Osteoblast (primary cell): Measurements from ENCODE around the gene LMTK2. TPM values are rescaled to one million over a fixed set of nuclear protein-coding genes. Genes with fewer than 3 reads are reported as not detected.

ENCODE experiments used
- DNase-seq: peaks from one replicate; pipeline ENCODE4 v3.0.0; 2011; ENCODE audit warnings: low spot score, mixed read lengths; ENCODE audit not compliant: insufficient read length; ENCODE audit errors: missing footprints
- H2AFZ ChIP-seq: 2 replicates; pipeline ENCODE4 v1.6.0; 2011; ENCODE audit warnings: mild to moderate bottlenecking, low read length
- H3K27ac ChIP-seq: 2 replicates; pipeline ENCODE4 v1.5.1; 2011; ENCODE audit warnings: mild to moderate bottlenecking, low read depth, low read length, moderate library complexity
- H3K27me3 ChIP-seq: 2 replicates; pipeline ENCODE4 v1.6.0; 2012; ENCODE audit warnings: mild to moderate bottlenecking, control low read depth, inconsistent platforms, low read length, moderate library complexity; ENCODE audit not compliant: insufficient read depth
- H3K36me3 ChIP-seq: 2 replicates; pipeline ENCODE4 v1.5.1; 2011; ENCODE audit warnings: mild to moderate bottlenecking, low read length, control low read depth, moderate library complexity; ENCODE audit not compliant: insufficient read depth
- H3K4me1 ChIP-seq: 2 replicates; pipeline ENCODE4 v1.5.1; 2011; ENCODE audit warnings: mild to moderate bottlenecking, low read length, control low read depth, moderate library complexity; ENCODE audit not compliant: insufficient read depth
- H3K4me2 ChIP-seq: 2 replicates; pipeline ENCODE4 v1.6.0; 2011; ENCODE audit warnings: mild to moderate bottlenecking, low read length; ENCODE audit not compliant: insufficient read depth
- H3K4me3 ChIP-seq: fragments of 200-600 bp; sonication (generic); 3 replicates; pipeline ENCODE4 v1.5.1; 2012; ENCODE audit warnings: mild to moderate bottlenecking, low read length, inconsistent platforms; ENCODE audit not compliant: insufficient read depth
- H3K79me2 ChIP-seq: 2 replicates; pipeline ENCODE4 v1.6.0; 2012; ENCODE audit warnings: mild to moderate bottlenecking, low read length, control low read depth, inconsistent platforms; ENCODE audit not compliant: insufficient read depth
- H3K9me3 ChIP-seq: 2 replicates; pipeline ENCODE4 v1.5.1; 2011; ENCODE audit warnings: low read depth, low read length, control low read depth
- H4K20me1 ChIP-seq: 2 replicates; pipeline ENCODE4 v1.6.0; 2012; ENCODE audit warnings: mild to moderate bottlenecking, low read length, control low read depth; ENCODE audit not compliant: insufficient read depth
- CTCF ChIP-seq: IDR thresholded peaks from 2 replicates; pipeline ENCODE4 v1.5.1; 2011; ENCODE audit warnings: mild to moderate bottlenecking, low read depth, low read length, moderate library complexity; ENCODE audit errors: extremely low read depth
- total RNA-seq: library from RNA; depleted of rRNA; stranded (reverse); fragments of >200 nt; gene quantifications from 2 replicates; pipeline ENCODE4 v1.2.3, GENCODE V29; 2012

LMTK2 gene
- total RNA-seq, 1 donor: 14.1 TPM

- H3K4me3 ChIP-seq: no peak overlapping the region
- H3K4me1 ChIP-seq: peaks cover 16% of the 10 kb centered on the region
- TF ChIP-seq CTCF: no peak
- no peak overlapping the region for H3K4me2 ChIP-seq
- no peak for DNase-seq
- H4K20me1 ChIP-seq: no peaks in the 10 kb centered on the region
- peaks cover 54% of the 10 kb centered on the region for H3K79me2 ChIP-seq
- no peak overlapping the region for H3K27ac ChIP-seq
- H3K9me3 ChIP-seq: no peaks in the 10 kb centered on the region
- H3K36me3 ChIP-seq: peaks cover 13% of the 10 kb centered on the region
- H3K27me3 ChIP-seq: no peaks in the 10 kb centered on the region
- H2AFZ ChIP-seq: no peak overlapping the region
These were observed 147.9 kb downstream of the LMTK2 start for GRCh38 chr7:98254516-98254915.

GRCh38 chr7:98254951-98255610 is 148.4 kb downstream of the LMTK2 start:
- Histone ChIP-seq H3K79me2 (peaks cover 54% of the 10 kb centered on the region), H3K4me1 (peaks cover 16% of the 10 kb centered on the region), H4K20me1 (no peaks in the 10 kb centered on the region), H3K4me3 (no peak overlapping the region), H3K27ac (no peak overlapping the region), H2AFZ (no peak overlapping the region), H3K36me3 (peaks cover 13% of the 10 kb centered on the region), H3K4me2 (no peak overlapping the region), H3K9me3 (no peaks in the 10 kb centered on the region), H3K27me3 (no peaks in the 10 kb centered on the region)
- DNase-seq: peak; percentile 38
- no peak for TF ChIP-seq CTCF

- TF ChIP-seq CTCF: no peak
- Histone ChIP-seq H3K9me3 (no peaks in the 10 kb centered on the region), H3K36me3 (peaks cover 21% of the 10 kb centered on the region), H3K27ac (no peak overlapping the region), H2AFZ (no peak overlapping the region), H3K4me2 (no peak overlapping the region), H3K4me1 (peaks cover 10% of the 10 kb centered on the region), H4K20me1 (no peaks in the 10 kb centered on the region), H3K79me2 (peaks cover 44% of the 10 kb centered on the region), H3K27me3 (no peaks in the 10 kb centered on the region), H3K4me3 (no peak overlapping the region)
- no peak for DNase-seq
These were observed 149.8 kb downstream of the LMTK2 start for GRCh38 chr7:98256431-98256830.

- TF ChIP-seq CTCF: no peak
These were observed 151.0 kb downstream of the LMTK2 start for GRCh38 chr7:98257701-98258100.

More at GRCh38 chr7:98257701-98258100, 151.0 kb downstream of the LMTK2 start:
- Histone ChIP-seq H4K20me1 (no peaks in the 10 kb centered on the region), H3K27me3 (no peaks in the 10 kb centered on the region), H3K4me2 (no peak overlapping the region), H3K79me2 (peaks cover 31% of the 10 kb centered on the region), H3K9me3 (no peaks in the 10 kb centered on the region), H3K4me1 (peaks cover 6% of the 10 kb centered on the region), H3K27ac (no peak overlapping the region), H2AFZ (no peak overlapping the region), H3K36me3 (peaks cover 21% of the 10 kb centered on the region), H3K4me3 (no peak overlapping the region)
- no peak for DNase-seq

Other genes starting within 250 kb of the LMTK2 start
- 114 and 119 TPM in 2 replicates for gene ASNS, start 234.5 kb upstream of the LMTK2 start, total RNA-seq
- not detected in 2 replicates for gene OCM2, start 116.7 kb upstream of the LMTK2 start, total RNA-seq
- gene BHLHA15, start 104.6 kb downstream of the LMTK2 start, total RNA-seq: not detected in 2 replicates
- 20.3 and 22.4 TPM in 2 replicates for gene TECPR1, start 145.4 kb downstream of the LMTK2 start, total RNA-seq
- gene BRI3, start 174.8 kb downstream of the LMTK2 start, total RNA-seq: 95.9 and 113 TPM in 2 replicates